ENCODE results near the gene OSBP.

The OSBP gene

DNA sequence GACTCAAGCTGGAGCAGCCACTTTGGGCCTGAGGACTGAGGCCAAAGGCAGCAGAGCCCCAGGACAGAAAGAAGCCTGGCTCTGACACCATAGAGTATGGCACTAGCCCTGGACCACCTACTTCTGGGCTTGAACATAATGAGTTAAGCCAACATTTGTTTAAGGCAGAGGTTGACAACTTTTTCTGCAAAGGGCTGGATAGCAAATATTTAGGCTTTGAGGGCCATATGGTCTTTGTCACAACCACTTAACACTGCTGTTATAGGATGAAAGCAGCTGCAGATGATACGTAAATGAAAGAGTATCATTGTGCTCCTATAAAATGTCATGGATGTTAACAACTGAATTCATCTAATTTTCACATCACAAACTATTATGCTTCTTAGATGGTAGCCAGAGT, 16.6 kb downstream of the OSBP start:
- Histone ChIP-seq H2BK5ac (ENCODE audit: low read depth, low read length, poor library complexity) (no peak overlapping the region), H3K4ac (ENCODE audit: low read depth, low read length) (no peak overlapping the region), H3K4me2 (ENCODE audit: low read length) (no peak overlapping the region), H3K79me1 (ENCODE audit: low read length) (no peaks in the 10 kb centered on the region), H4K12ac (ENCODE audit: low read depth, low read length) (no peak overlapping the region), H3K27ac (ENCODE audit: low read depth, low read length) (no peak overlapping the region), H3K14ac (ENCODE audit: low read length) (no peak overlapping the region), H2BK12ac (ENCODE audit: low read length) (no peak overlapping the region), H2AFZ (ENCODE audit: insufficient read depth, low read length, poor library complexity) (no peak overlapping the region), H3K79me2 (ENCODE audit: control insufficient read depth, insufficient read depth, low read length, poor library complexity) (no peaks in the 10 kb centered on the region), H3K23ac (ENCODE audit: low read length) (no peak overlapping the region), H3K4me3 (ENCODE audit: low read depth, low read length) (no peak overlapping the region), H3K18ac (ENCODE audit: low read length) (no peak overlapping the region), H4K8ac (ENCODE audit: low read depth, low read length) (no peak overlapping the region), H3K9ac (ENCODE audit: low read length) (no peak overlapping the region), H3K27me3 (ENCODE audit: insufficient read depth, low read length) (no peaks in the 10 kb centered on the region), H4K91ac (ENCODE audit: low read depth, low read length) (no peak overlapping the region), H3K9me3 (ENCODE audit: insufficient read depth, low read depth, low read length) (no peaks in the 10 kb centered on the region), H2AK5ac (ENCODE audit: low read length) (no peak overlapping the region), H3K36me3 (ENCODE audit: control insufficient read depth in 1 of 2, insufficient read depth in 2 of 2, low read length in 2 of 2) (peaks cover 33 to 70% of the 10 kb centered on the region in 2 experiments), H2BK120ac (ENCODE audit: insufficient read depth, low read length, poor library complexity) (no peak overlapping the region), H3K4me1 (ENCODE audit: control insufficient read depth in 1 of 2, insufficient read depth in 2 of 2, low read length in 2 of 2) (no peaks in the 10 kb centered on the region)
- DNase-seq: no peak
- WGBS (ENCODE audit: extremely low coverage, insufficient coverage, insufficient read length): no CpG with 5 or more reads among the region's 1 CpG

DNA sequence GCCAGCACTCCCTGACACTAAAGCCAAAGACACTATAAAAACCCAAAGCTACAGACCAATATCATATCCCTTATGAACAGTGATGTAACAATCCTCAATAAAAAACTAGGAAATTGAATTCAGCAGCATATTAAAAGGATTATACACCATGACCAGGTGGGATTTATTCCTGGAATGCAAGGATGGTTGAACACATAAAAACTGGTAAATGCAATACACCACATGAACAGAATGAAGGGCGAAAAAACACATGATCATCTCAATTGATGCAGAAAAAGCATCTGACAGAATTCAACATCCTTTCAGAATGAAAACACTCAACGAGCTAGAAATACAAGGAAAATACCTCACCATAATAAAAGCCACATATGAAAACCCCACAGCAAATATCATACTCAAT, 31.3 kb downstream of the OSBP start:
- Histone ChIP-seq H4K91ac (ENCODE audit: low read depth, low read length) (no peak overlapping the region), H2BK12ac (ENCODE audit: low read length) (no peak overlapping the region), H4K12ac (ENCODE audit: low read depth, low read length) (no peak overlapping the region), H3K36me3 (ENCODE audit: control insufficient read depth in 1 of 2, insufficient read depth in 2 of 2, low read length in 2 of 2) (peaks cover 35 to 39% of the 10 kb centered on the region in 2 experiments), H3K4me2 (ENCODE audit: low read length) (no peak overlapping the region), H3K27me3 (ENCODE audit: insufficient read depth, low read length) (no peaks in the 10 kb centered on the region), H3K18ac (ENCODE audit: low read length) (no peak overlapping the region), H2AK5ac (ENCODE audit: low read length) (no peak overlapping the region), H3K14ac (ENCODE audit: low read length) (no peak overlapping the region), H4K8ac (ENCODE audit: low read depth, low read length) (no peak overlapping the region), H3K4me1 (ENCODE audit: control insufficient read depth in 1 of 2, insufficient read depth in 2 of 2, low read length in 2 of 2) (no peaks in the 10 kb centered on the region), H3K4me3 (ENCODE audit: low read depth, low read length) (no peak overlapping the region), H3K9me3 (ENCODE audit: insufficient read depth, low read depth, low read length) (no peaks in the 10 kb centered on the region), H3K27ac (ENCODE audit: low read depth, low read length) (no peak overlapping the region), H3K23ac (ENCODE audit: low read length) (no peak overlapping the region), H2AFZ (ENCODE audit: insufficient read depth, low read length, poor library complexity) (no peak overlapping the region), H3K79me2 (ENCODE audit: control insufficient read depth, insufficient read depth, low read length, poor library complexity) (no peaks in the 10 kb centered on the region), H3K4ac (ENCODE audit: low read depth, low read length) (no peak overlapping the region), H3K79me1 (ENCODE audit: low read length) (no peaks in the 10 kb centered on the region), H2BK5ac (ENCODE audit: low read depth, low read length, poor library complexity) (no peak overlapping the region), H2BK120ac (ENCODE audit: insufficient read depth, low read length, poor library complexity) (no peak overlapping the region), H3K9ac (ENCODE audit: low read length) (no peak overlapping the region)
- DNase-seq: no peak
- no CpG with 5 or more reads among the region's 2 CpGs for WGBS (ENCODE audit: extremely low coverage, insufficient coverage, insufficient read length)

GRCh38 chr11:59582006-59582405, 33.6 kb downstream of the OSBP start:
- Histone ChIP-seq H3K23ac (ENCODE audit: low read length) (no peak overlapping the region), H3K4me3 (ENCODE audit: low read depth, low read length) (no peak overlapping the region), H3K18ac (ENCODE audit: low read length) (no peak overlapping the region), H3K4me2 (ENCODE audit: low read length) (no peak overlapping the region), H3K4me1 (ENCODE audit: control insufficient read depth in 1 of 2, insufficient read depth in 2 of 2, low read length in 2 of 2) (no peaks in the 10 kb centered on the region), H3K27me3 (ENCODE audit: insufficient read depth, low read length) (no peaks in the 10 kb centered on the region), H3K36me3 (ENCODE audit: control insufficient read depth in 1 of 2, insufficient read depth in 2 of 2, low read length in 2 of 2) (peaks cover 32 to 42% of the 10 kb centered on the region in 2 experiments), H3K79me1 (ENCODE audit: low read length) (no peaks in the 10 kb centered on the region), H4K91ac (ENCODE audit: low read depth, low read length) (no peak overlapping the region), H3K4ac (ENCODE audit: low read depth, low read length) (no peak overlapping the region), H2BK12ac (ENCODE audit: low read length) (no peak overlapping the region), H3K9me3 (ENCODE audit: insufficient read depth, low read depth, low read length) (no peaks in the 10 kb centered on the region), H4K12ac (ENCODE audit: low read depth, low read length) (no peak overlapping the region), H2AK5ac (ENCODE audit: low read length) (no peak overlapping the region), H2AFZ (ENCODE audit: insufficient read depth, low read length, poor library complexity) (no peak overlapping the region), H3K14ac (ENCODE audit: low read length) (no peak overlapping the region), H2BK120ac (ENCODE audit: insufficient read depth, low read length, poor library complexity) (no peak overlapping the region), H2BK5ac (ENCODE audit: low read depth, low read length, poor library complexity) (no peak overlapping the region), H3K79me2 (ENCODE audit: control insufficient read depth, insufficient read depth, low read length, poor library complexity) (no peaks in the 10 kb centered on the region), H4K8ac (ENCODE audit: low read depth, low read length) (no peak overlapping the region), H3K9ac (ENCODE audit: low read length) (no peak overlapping the region), H3K27ac (ENCODE audit: low read depth, low read length) (no peak overlapping the region)
- no CpG with 5 or more reads among the region's 1 CpG for WGBS (ENCODE audit: extremely low coverage, insufficient coverage, insufficient read length)
- no peak for DNase-seq

GRCh38 chr11:59578369-59578768, 37.2 kb downstream of the OSBP start:
- no CpG with 5 or more reads among the region's 1 CpG for WGBS (ENCODE audit: extremely low coverage, insufficient coverage, insufficient read length)
- Histone ChIP-seq H3K36me3 (ENCODE audit: control insufficient read depth in 1 of 2, insufficient read depth in 2 of 2, low read length in 2 of 2) (peaks cover 20 to 53% of the 10 kb centered on the region in 2 experiments), H3K9me3 (ENCODE audit: insufficient read depth, low read depth, low read length) (no peaks in the 10 kb centered on the region)

More at GRCh38 chr11:59578369-59578768, 37.2 kb downstream of the OSBP start:
- H3K4me2 ChIP-seq (ENCODE audit: low read length): no peak overlapping the region
- H2BK5ac ChIP-seq (ENCODE audit: low read depth, low read length, poor library complexity): no peak overlapping the region
- no peaks in the 10 kb centered on the region for H3K4me1 ChIP-seq (ENCODE audit: control insufficient read depth in 1 of 2, insufficient read depth in 2 of 2, low read length in 2 of 2)
- H4K91ac ChIP-seq (ENCODE audit: low read depth, low read length): no peak overlapping the region
- no peak overlapping the region for H3K18ac ChIP-seq (ENCODE audit: low read length)
- H3K14ac ChIP-seq (ENCODE audit: low read length): no peak overlapping the region
- no peaks in the 10 kb centered on the region for H3K79me1 ChIP-seq (ENCODE audit: low read length)
- no peak overlapping the region for H3K4ac ChIP-seq (ENCODE audit: low read depth, low read length)
- no peak overlapping the region for H2BK12ac ChIP-seq (ENCODE audit: low read length)
- no peak overlapping the region for H3K4me3 ChIP-seq (ENCODE audit: low read depth, low read length)
- H3K27ac ChIP-seq (ENCODE audit: low read depth, low read length): no peak overlapping the region
- H2AK5ac ChIP-seq (ENCODE audit: low read length): no peak overlapping the region
- no peak overlapping the region for H3K9ac ChIP-seq (ENCODE audit: low read length)
- H4K12ac ChIP-seq (ENCODE audit: low read depth, low read length): no peak overlapping the region
- H3K27me3 ChIP-seq (ENCODE audit: insufficient read depth, low read length): no peaks in the 10 kb centered on the region
- H4K8ac ChIP-seq (ENCODE audit: low read depth, low read length): no peak overlapping the region
- H3K23ac ChIP-seq (ENCODE audit: low read length): no peak overlapping the region
- no peak overlapping the region for H2BK120ac ChIP-seq (ENCODE audit: insufficient read depth, low read length, poor library complexity)
- H3K79me2 ChIP-seq (ENCODE audit: control insufficient read depth, insufficient read depth, low read length, poor library complexity): no peaks in the 10 kb centered on the region
- no peak overlapping the region for H2AFZ ChIP-seq (ENCODE audit: insufficient read depth, low read length, poor library complexity)
- DNase-seq: no peak
